ENCODE measurements around the gene BCL7A. TPM values are rescaled to one million over a fixed set of nuclear protein-coding genes. Genes with fewer than 3 reads are reported as not detected.
A peak's percentile ranks its signal among the peaks of the same experiment; 100 is the strongest.

BCL7A gene
- total RNA-seq, 1 experiment from 2014 or later, result 18.2 TPM

DNA sequence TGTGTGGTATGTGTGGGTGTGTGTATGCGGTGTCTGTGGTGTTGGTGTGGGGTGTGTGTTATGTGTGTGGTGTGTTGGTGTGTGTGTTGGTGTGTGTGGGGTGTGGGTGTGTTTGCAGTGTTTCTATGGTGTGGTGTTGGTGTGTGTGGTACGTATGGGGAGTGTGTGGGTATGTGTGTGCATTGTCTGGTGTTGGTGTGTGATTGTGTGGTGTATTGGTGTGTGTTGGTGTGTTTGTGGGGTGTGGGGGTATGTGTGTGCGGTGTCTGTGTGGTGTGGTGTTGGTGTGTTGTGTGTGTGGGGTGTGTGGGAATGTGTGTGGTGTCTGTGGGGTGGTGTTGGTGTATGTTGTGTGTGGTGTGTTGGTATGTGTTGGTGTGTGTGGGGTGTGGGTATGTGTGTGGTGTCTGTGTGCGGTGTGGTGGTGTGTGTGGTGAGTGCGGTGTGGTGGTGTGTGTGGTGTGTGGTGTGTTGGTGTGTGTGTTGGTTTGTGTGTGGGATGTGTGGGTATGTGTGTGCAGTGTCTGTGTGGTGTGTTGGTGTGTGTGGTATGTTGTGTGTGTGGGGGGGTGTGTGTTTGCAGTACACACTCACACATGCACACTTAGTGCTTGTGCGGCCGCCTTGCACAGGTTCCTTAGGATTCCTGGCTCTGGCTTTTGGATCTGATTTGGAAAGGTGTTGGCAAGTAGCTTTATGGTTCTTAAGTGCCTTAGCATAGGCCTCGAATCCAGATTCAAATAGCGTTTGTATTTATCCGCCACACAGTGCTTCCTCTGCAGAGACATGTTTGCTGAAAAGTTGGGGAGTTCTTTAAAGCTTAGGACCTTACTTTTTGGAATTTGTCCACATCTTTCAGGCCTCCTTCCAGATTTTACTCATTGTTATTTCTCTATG lies 73.3 kb downstream of the BCL7A start:
- Histone ChIP-seq H3K23ac (ENCODE audit: insufficient read length, low read depth, low read length) (peak overlapping the region; percentile 10), H3K79me1 (ENCODE audit: insufficient read depth, low read depth, low read length, poor library complexity, severe bottlenecking) (no peaks in the 10 kb centered on the region), H3K27me3 (ENCODE audit: insufficient read depth, low read length) (no peaks in the 10 kb centered on the region), H2BK5ac (ENCODE audit: insufficient read length, low read length) (no peak overlapping the region), H3K79me2 (ENCODE audit: insufficient read depth, low read length) (peaks cover 2% of the 10 kb centered on the region; the same call in 1 of the 2 replicates), H3K18ac (ENCODE audit: insufficient read length, low read depth, low read length) (peak overlapping the region; percentile 39), H3K9ac (ENCODE audit: extremely low read depth, insufficient read length, low read length) (no peak overlapping the region), H2BK15ac (ENCODE audit: low read depth, low read length) (no peak overlapping the region), H3K27ac (ENCODE audit: insufficient read length, low read depth, low read length) (no peak overlapping the region), H4K5ac (ENCODE audit: insufficient read length, low read depth, low read length) (peak overlapping the region; percentile 69), H2BK20ac (ENCODE audit: low read depth, low read length, poor library complexity, severe bottlenecking) (no peak overlapping the region), H3K4me1 (ENCODE audit: insufficient read depth, low read length) (peaks cover 3% of the 10 kb centered on the region; the same call in 1 of the 2 replicates), H2AFZ (ENCODE audit: low read length) (no peak overlapping the region), H3K9me3 (ENCODE audit: control insufficient read depth, low read depth, low read length) (no peaks in the 10 kb centered on the region), H3K4ac (ENCODE audit: low read depth, low read length) (no peak overlapping the region), H3K14ac (ENCODE audit: insufficient read depth, low read length) (no peak overlapping the region), H4K20me1 (ENCODE audit: control insufficient read depth, insufficient read depth, insufficient read length) (peaks cover 2% of the 10 kb centered on the region), H4K91ac (ENCODE audit: insufficient read length, low read depth, low read length) (no peak overlapping the region), H2BK120ac (ENCODE audit: low read depth, low read length, poor library complexity, severe bottlenecking) (no peak overlapping the region), H2BK12ac (ENCODE audit: insufficient read length, low read depth, low read length) (no peak overlapping the region), H3K56ac (ENCODE audit: insufficient read length, low read depth, low read length) (no peak overlapping the region), H3T11ph (ENCODE audit: low read length) (no peak overlapping the region), H3K23me2 (ENCODE audit: insufficient read length, low read depth, low read length, poor library complexity, severe bottlenecking) (peaks cover 3% of the 10 kb centered on the region), H4K8ac (replicated peaks; ENCODE audit: insufficient read length, low read depth, low read length) (peak overlapping the region; percentile 2), H2AK5ac (ENCODE audit: insufficient read length, low read length) (no peak overlapping the region), H3K4me2 (ENCODE audit: insufficient read depth, insufficient read length, low read length) (no peak overlapping the region)
- no peak for DNase-seq
- Mint-ChIP-seq H3K9me3 (no peaks in the 10 kb centered on the region), H3K4me1 (peaks cover 15 to 19% of the 10 kb centered on the region in 2 experiments), H3K36me3 (ENCODE audit: insufficient read depth in 1 of 3, low read depth in 3 of 3) (peaks cover 0 to 2% (median 0%) of the 10 kb centered on the region in 3 experiments; a peak in 1 of 7 replicates), H3K4me3 (no peak overlapping the region), H3K27ac (0 out of 7 replicates have a peak overlapping the region, but pooled peaks of 1 of the 3 experiments have one; percentile 27), H3K27me3 (ENCODE audit: low read depth) (no peaks in the 10 kb centered on the region)
- 100% methylated on average over 2 of the region's 10 CpGs for whole genome bisulfite sequencing (ENCODE audit: extremely low coverage, insufficient read length, low lambda C conversion rate)
- TF ChIP-seq CTCF (conservative IDR thresholded peaks at IDR 0.05), result no peak

All from H9 (cell line).